Duodenal mucosa (tissue), 2 donors: ENCODE results near the gene KIF1B.

Experiments used
- H3K27ac ChIP-seq: one replicate; pipeline ENCODE4 v1.7.0; 2013; ENCODE audit warnings: low read depth, low read length
- H3K27me3 ChIP-seq, 2 donors: one replicate each; pipeline ENCODE4 v1.7.0; 2013; ENCODE audit warnings: low read length in 2 of 2, control low read depth in 1 of 2; ENCODE audit not compliant: insufficient read depth in 2 of 2, control insufficient read depth in 1 of 2
- H3K36me3 ChIP-seq, 2 donors: one replicate each; pipeline ENCODE4 v1.7.0; 2013; ENCODE audit warnings: low read length in 2 of 2, control low read depth in 1 of 2; ENCODE audit not compliant: insufficient read depth in 2 of 2, control insufficient read depth in 1 of 2
- H3K4me1 ChIP-seq, 2 donors: one replicate each; pipeline ENCODE4 v1.7.0; 2013; ENCODE audit warnings: low read length in 2 of 2, control low read depth in 1 of 2; ENCODE audit not compliant: insufficient read depth in 2 of 2, control insufficient read depth in 1 of 2
- H3K4me3 ChIP-seq, 2 donors: one replicate each; pipeline ENCODE4 v1.7.0; 2013; ENCODE audit warnings: low read length in 2 of 2, low read depth in 1 of 2
- H3K9ac ChIP-seq, 2 donors: one replicate each; pipeline ENCODE4 v1.7.0; 2013; ENCODE audit warnings: low read length in 2 of 2, low read depth in 1 of 2
- H3K9me3 ChIP-seq, 2 donors: one replicate each; pipeline ENCODE4 v1.7.0; 2013; ENCODE audit warnings: low read length in 2 of 2, control low read depth in 1 of 2; ENCODE audit not compliant: control insufficient read depth in 1 of 2

Gene KIF1B

GRCh38 chr1:10320336-10320735 is 110.0 kb downstream of the KIF1B start:
- Histone ChIP-seq H3K9ac (no peak overlapping the region), H3K27me3 (no peaks in the 10 kb centered on the region), H3K27ac (no peak overlapping the region), H3K9me3 (no peaks in the 10 kb centered on the region), H3K4me3 (no peak overlapping the region), H3K4me1 (no peaks in the 10 kb centered on the region), H3K36me3 (peaks cover 6 to 27% of the 10 kb centered on the region in 2 donors)

DNA sequence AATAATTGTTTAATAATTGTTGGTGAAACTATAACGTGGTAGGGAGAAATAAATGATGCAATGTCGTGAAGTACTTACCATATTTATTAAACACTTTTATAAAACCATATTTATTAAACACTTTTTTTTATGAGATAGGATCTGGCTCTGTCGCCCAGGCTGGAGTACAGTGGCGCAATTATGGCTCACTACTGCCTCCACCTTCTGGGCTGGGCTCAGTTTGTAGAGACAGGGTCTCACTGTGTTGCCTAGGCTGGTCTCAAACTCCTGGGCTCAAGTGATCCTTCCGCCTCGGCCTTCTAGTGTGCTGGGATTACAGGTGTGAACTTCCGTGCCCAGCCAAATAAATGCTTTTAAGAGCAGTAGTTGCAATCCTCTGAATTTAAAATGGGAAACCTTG is 112.5 kb downstream of the KIF1B start:
- Histone ChIP-seq H3K9ac (no peak overlapping the region), H3K27ac (no peak overlapping the region), H3K4me3 (no peak overlapping the region), H3K9me3 (no peaks in the 10 kb centered on the region), H3K36me3 (peaks cover 17 to 40% of the 10 kb centered on the region in 2 donors), H3K4me1 (no peaks in the 10 kb centered on the region), H3K27me3 (no peaks in the 10 kb centered on the region)

- Histone ChIP-seq H3K4me3 (no peak overlapping the region), H3K27me3 (no peaks in the 10 kb centered on the region), H3K9ac (no peak overlapping the region), H3K4me1 (no peaks in the 10 kb centered on the region), H3K27ac (no peak overlapping the region), H3K36me3 (peaks cover 17 to 43% of the 10 kb centered on the region in 2 donors), H3K9me3 (no peaks in the 10 kb centered on the region)
Observed at GRCh38 chr1:10324627-10325026, 114.3 kb downstream of the KIF1B start.

GRCh38 chr1:10325521-10325920 is 115.2 kb downstream of the KIF1B start:
- Histone ChIP-seq H3K27ac (no peak overlapping the region), H3K27me3 (no peaks in the 10 kb centered on the region), H3K9ac (no peak overlapping the region), H3K36me3 (peaks cover 20 to 43% of the 10 kb centered on the region in 2 donors), H3K9me3 (no peaks in the 10 kb centered on the region), H3K4me1 (no peaks in the 10 kb centered on the region), H3K4me3 (no peak overlapping the region)

DNA sequence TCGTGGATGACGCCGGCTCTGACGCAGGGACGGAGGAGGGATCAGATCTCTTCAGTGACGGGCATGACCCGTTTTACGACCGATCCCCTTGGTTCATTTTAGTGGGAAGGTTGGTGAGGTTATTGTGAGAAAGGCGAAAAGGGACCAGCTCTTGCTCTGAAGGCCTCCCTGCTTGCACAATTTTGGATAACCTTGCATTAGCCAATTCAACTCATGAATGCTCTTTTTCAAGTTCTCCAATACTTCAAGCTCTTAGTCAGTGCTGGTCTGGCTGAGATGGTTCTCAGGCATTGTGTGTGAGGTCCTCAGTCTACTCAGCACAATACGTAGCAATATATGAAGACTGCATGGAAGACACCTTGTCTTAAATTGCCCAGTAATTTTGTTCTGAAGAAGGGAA is 115.9 kb downstream of the KIF1B start:
- no peak overlapping the region for H3K27ac ChIP-seq
- H3K9ac ChIP-seq = no peak overlapping the region
- no peaks in the 10 kb centered on the region for H3K4me1 ChIP-seq
- H3K4me3 ChIP-seq = no peak overlapping the region
- H3K9me3 ChIP-seq = no peaks in the 10 kb centered on the region
- H3K36me3 ChIP-seq = peaks cover 20 to 43% of the 10 kb centered on the region in 2 donors
- no peaks in the 10 kb centered on the region for H3K27me3 ChIP-seq

GRCh38 chr1:10328180-10328963 is 118.0 kb downstream of the KIF1B start:
- no peak overlapping the region for H3K27ac ChIP-seq
- no peaks in the 10 kb centered on the region for H3K9me3 ChIP-seq
- no peaks in the 10 kb centered on the region for H3K4me1 ChIP-seq
- H3K27me3 ChIP-seq = no peaks in the 10 kb centered on the region
- peaks cover 20 to 27% of the 10 kb centered on the region in 2 donors for H3K36me3 ChIP-seq
- no peak overlapping the region for H3K9ac ChIP-seq
- no peak overlapping the region for H3K4me3 ChIP-seq

GRCh38 chr1:10337436-10337835 is 127.1 kb downstream of the KIF1B start:
- no peaks in the 10 kb centered on the region for H3K27me3 ChIP-seq
- H3K9ac ChIP-seq = no peak overlapping the region
- H3K4me1 ChIP-seq = no peaks in the 10 kb centered on the region
- no peaks in the 10 kb centered on the region for H3K9me3 ChIP-seq
- peaks cover 16 to 62% of the 10 kb centered on the region in 2 donors for H3K36me3 ChIP-seq
- no peak overlapping the region for H3K27ac ChIP-seq
- no peak overlapping the region for H3K4me3 ChIP-seq

DNA sequence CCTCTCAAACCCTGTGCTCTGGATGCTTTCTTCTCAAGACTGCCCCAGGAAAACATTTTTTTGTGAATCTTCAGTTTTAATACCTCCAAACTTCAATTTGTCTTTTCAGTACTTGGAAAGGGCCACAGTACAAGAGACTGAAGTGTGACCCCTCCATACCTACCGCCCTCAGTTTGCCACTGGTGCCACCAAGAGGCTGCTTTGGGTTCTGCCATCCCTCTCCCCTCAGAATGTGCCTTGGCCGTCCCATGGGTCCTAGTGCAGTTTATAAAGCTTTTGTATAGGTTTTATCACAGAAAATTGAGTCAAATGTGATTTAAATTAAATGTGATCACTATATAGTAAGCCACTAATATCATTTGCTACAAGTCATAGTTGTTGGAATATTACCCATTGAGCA is 127.7 kb downstream of the KIF1B start:
- Histone ChIP-seq H3K9me3 (no peaks in the 10 kb centered on the region), H3K27ac (no peak overlapping the region), H3K4me3 (no peak overlapping the region), H3K9ac (no peak overlapping the region), H3K4me1 (no peaks in the 10 kb centered on the region), H3K36me3 (peaks cover 16 to 67% of the 10 kb centered on the region in 2 donors), H3K27me3 (no peaks in the 10 kb centered on the region)

DNA sequence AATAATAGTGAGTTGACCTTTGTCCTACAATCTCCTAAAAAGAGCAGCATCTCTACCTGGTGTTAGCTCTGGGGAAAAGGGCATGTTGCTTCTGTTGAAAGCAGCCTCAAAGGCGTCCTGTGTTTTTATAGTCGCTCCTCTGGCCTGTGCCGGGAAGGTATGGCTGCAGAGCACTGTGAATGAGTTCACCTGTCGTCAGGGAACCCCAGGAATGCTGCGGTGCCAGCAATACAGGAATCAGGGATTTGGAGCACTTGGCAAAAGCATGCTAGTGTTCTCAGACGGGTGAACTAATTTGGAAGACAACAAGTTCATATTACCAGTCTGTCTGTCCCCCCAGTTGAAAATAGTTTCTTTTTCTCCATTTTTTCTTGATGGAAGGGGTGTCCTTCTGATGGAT is 128.2 kb downstream of the KIF1B start:
- no peaks in the 10 kb centered on the region for H3K27me3 ChIP-seq
- no peak overlapping the region for H3K4me3 ChIP-seq
- H3K9me3 ChIP-seq = no peaks in the 10 kb centered on the region
- H3K9ac ChIP-seq = no peak overlapping the region
- no peaks in the 10 kb centered on the region for H3K4me1 ChIP-seq
- H3K36me3 ChIP-seq = peaks cover 18 to 71% of the 10 kb centered on the region in 2 donors
- no peak overlapping the region for H3K27ac ChIP-seq

- Histone ChIP-seq H3K4me1 (no peaks in the 10 kb centered on the region), H3K9me3 (no peaks in the 10 kb centered on the region), H3K4me3 (no peak overlapping the region), H3K27ac (no peak overlapping the region), H3K27me3 (no peaks in the 10 kb centered on the region), H3K36me3 (peaks cover 19 to 75% of the 10 kb centered on the region in 2 donors), H3K9ac (no peak overlapping the region)
Observed at GRCh38 chr1:10339036-10339567, 128.7 kb downstream of the KIF1B start.
